K562 (cell line): ENCODE data around the gene XRCC5. TPM values are rescaled to one million over a fixed set of nuclear protein-coding genes. Genes with fewer than 3 reads are reported as not detected.

Source experiments
- C11orf30 ChIP-seq: fragments of 450-650 bp; IDR thresholded peaks from 2 replicates; pipeline ENCODE4 v1.6.1; 2016; ENCODE audit warnings: low read depth, mild to moderate bottlenecking
- CGGBP1 ChIP-seq: fragments of 250-450 bp; sonication (Bioruptor Pico); IDR thresholded peaks from 2 replicates; pipeline ENCODE4 v1.9.0; 2021; ENCODE audit warnings: mild to moderate bottlenecking
- ESRRB ChIP-seq: fragments of 250-450 bp; sonication (Bioruptor Pico); IDR thresholded peaks from 2 replicates; pipeline ENCODE4 v1.5.0; 2020; ENCODE audit warnings: mild to moderate bottlenecking, moderate library complexity, borderline replicate concordance
- MECOM ChIP-seq: fragments of 250-450 bp; sonication (Bioruptor Pico); IDR thresholded peaks from 2 replicates; pipeline ENCODE4 v1.8.0; 2022; ENCODE audit warnings: inconsistent platforms
- MEIS2 ChIP-seq: fragments of 450-650 bp; IDR thresholded peaks from 2 replicates; pipeline ENCODE4 v1.6.1; 2014; ENCODE audit warnings: mild to moderate bottlenecking; ENCODE audit not compliant: partially characterized antibody
- SIX5 ChIP-seq, 2 experiments: IDR thresholded peaks; 2 replicates each; pipeline ENCODE4 v1.6.1; 2011; ENCODE audit warnings: low read length in 2 of 2, borderline replicate concordance in 1 of 2, low read depth in 1 of 2, mild to moderate bottlenecking in 1 of 2, moderate library complexity in 1 of 2; ENCODE audit not compliant: insufficient read depth in 1 of 2
- ZNF407 ChIP-seq: fragments of 450-650 bp; IDR thresholded peaks from 2 replicates; pipeline ENCODE4 v1.6.1; 2016; ENCODE audit warnings: low read depth
- ZNF609 ChIP-seq: sonication (generic); formaldehyde crosslinking; IDR thresholded peaks from 2 replicates; pipeline ENCODE4 v1.8.1; 2023; ENCODE audit warnings: missing genetic modification reagents, mild to moderate bottlenecking, borderline replicate concordance
- ZNF76 ChIP-seq: fragments of 250-450 bp; sonication (Bioruptor Pico); IDR thresholded peaks from 2 replicates; pipeline ENCODE4 v1.4.0; 2020; ENCODE audit warnings: mild to moderate bottlenecking, moderate library complexity, borderline replicate concordance
- polyA plus RNA-seq, 8 experiments: library from polyadenylated mRNA; depleted of rRNA in 4 of 8; stranded (reverse) in 5 of 8; unstranded in 3 of 8; fragments of >200 nt; fragmentation: Nextera tagmentation in 2 of 8; fragmentation: Illumina TruSeq in 1 of 8; extraction: Ambion mirVana in 2 of 8; extraction: Trizol in 1 of 8; gene quantifications; 2 replicates each; pipeline versions ENCODE4 v1.2.1 to v1.2.3, GENCODE V29; 2011 to 2014; ENCODE audit warnings: inconsistent platforms in 1 of 8, missing spikeins in 1 of 8
- total RNA-seq, 7 experiments: library from RNA; depleted of rRNA in 6 of 7; stranded (reverse); fragments of >200 nt in 6 of 7; fragmentation: Illumina TruSeq in 2 of 7; extraction: Trizol in 2 of 7; gene quantifications; 2 replicates each; pipeline versions ENCODE4 v1.2.1 to v1.2.3, GENCODE V29; 2011 to 2021; ENCODE audit warnings: low replicate concordance in 1 of 7

XRCC5 gene
- total and polyA plus RNA-seq, 9 of the 15 experiments (the other 6 are each of a cell fraction or from before 2014, with no cell fraction given) = 168 to 551 (median 297) TPM

GRCh38 chr2:216229277-216229914, 120.2 kb downstream of the XRCC5 start (continued):
- TF ChIP-seq ZNF407 (no peak), MEIS2 (peak; percentile 93), ZNF76 (CRISPR knock-in tag) (no peak), CGGBP1 (CRISPR knock-in tag) (no peak), MECOM (CRISPR knock-in tag) (peak; percentile 62; the same call in 1 of the 2 replicates), ZNF609 (CRISPR knock-in tag) (no peak), C11orf30 (peak; percentile 42; the same call in 1 of the 2 replicates), ESRRB (CRISPR knock-in tag) (no peak), SIX5 (IDR thresholded peaks at IDR 0.05; ENCODE audit: borderline replicate concordance in 1 of 2, insufficient read depth in 1 of 2, low read depth in 1 of 2, low read length in 2 of 2) (no peak)
